HG02852 (cell line): ENCODE data around the gene MINDY3.

Experiments
- ATAC-seq: cut with Tn5 transposase; IDR thresholded peaks from one replicate; pipeline ENCODE4 v1.9.1; 2021; ENCODE audit warnings: mild to moderate bottlenecking, moderate library complexity; ENCODE audit not compliant: unreplicated experiment

MINDY3 gene

DNA sequence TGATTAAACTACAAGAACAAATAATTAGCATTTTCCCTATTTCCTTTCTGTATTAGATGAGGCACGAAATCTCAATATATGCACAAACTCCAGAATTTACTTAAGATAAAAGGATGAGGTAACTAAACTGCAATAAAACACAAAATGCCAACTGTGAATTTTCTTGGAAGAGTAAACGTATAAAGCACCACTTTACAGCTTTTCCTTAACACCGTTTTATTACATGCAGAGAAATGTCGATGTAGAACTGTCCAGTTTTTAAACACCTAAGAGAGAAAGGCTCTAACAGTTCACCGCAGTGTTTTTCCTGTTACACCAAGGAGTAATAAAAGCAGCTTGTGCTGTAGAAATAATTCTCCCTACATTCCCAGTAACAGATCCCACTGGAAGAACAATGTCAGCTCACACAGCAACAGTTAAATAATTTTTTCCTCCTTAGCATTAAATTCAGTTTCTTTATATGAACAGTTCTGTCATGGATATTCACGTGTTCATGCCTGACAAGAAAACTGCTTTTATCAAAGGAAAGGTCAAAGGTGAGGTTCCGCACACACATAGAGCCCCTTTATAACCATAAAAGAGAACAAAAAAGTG, 52.0 kb downstream of the MINDY3 start:
- ATAC-seq, result no peak

DNA sequence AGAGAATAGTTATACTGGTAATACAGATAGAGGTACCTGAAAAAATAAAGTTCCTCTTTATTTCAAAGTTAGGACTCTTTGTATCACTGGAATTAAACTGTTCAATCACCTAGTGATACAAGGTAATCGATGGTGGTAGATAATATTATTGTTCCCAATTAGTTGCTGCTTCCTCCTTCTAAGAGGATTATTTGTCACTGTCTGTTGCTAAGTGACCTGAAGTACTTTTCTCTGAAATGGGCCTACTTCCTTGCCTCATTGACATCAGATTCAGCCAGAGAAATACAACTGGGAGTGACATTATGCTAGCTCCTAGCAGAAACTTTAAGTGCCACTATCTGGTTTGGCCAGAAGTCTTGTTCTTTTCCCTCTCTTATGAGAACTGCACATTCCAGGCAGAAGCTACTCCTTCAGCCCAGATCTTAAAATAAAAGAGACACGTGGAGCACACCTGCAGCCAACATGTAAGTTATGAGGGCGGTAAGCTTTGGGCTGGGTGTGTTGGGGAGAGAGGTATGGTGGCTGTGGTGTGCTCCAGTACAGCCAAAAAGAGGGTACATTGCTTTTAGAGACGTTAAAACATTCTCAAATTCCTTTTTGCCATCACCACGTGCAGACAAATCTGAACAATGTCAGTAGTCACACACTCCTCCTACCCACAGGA, 54.8 kb downstream of the MINDY3 start:
- no peak for ATAC-seq

DNA sequence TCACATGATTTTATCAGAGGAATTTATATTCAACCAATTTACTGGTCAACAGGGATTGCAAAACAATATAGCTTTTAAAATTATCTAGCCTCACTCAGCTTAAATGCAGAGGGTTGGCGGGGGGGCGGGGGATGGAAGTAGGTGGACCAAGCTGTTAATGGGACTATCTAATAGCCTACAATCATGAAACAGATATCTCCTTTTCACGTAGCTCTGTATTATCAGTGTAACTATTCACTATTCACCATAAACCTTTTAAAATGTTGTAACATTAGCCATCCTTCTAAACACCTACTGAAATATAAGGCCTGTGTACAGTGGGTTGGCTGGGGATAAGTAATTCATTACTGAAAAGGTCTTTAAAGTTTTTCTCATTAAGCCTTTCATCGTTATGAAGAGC, 56.2 kb downstream of the MINDY3 start:
- ATAC-seq, result no peak

DNA sequence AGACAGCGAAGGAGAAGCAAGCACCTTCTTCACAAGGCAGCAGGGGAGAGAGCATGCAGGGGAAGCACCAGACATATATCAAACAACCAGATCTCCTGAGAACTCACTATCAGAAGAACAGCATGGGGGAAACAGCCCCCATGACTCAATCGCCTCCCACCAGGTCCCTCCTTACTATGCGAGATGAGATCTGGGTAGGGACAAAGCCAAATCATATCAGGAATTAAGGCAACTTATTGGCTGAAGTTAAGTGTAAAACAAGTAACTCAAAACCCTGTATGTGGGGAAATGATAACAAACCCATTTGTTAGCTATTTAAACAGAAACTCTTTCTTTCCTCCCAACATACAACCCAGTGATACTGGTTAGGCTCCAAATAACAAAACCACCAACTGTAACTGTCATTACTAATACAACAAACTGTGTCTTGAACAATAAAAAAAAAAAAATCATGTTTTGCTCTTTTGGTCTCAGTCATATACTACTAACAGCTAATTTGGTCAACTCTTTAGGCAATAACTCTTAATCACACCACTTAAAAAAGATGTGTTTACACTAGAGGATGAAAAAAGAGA, 57.8 kb downstream of the MINDY3 start:
- no peak for ATAC-seq

DNA sequence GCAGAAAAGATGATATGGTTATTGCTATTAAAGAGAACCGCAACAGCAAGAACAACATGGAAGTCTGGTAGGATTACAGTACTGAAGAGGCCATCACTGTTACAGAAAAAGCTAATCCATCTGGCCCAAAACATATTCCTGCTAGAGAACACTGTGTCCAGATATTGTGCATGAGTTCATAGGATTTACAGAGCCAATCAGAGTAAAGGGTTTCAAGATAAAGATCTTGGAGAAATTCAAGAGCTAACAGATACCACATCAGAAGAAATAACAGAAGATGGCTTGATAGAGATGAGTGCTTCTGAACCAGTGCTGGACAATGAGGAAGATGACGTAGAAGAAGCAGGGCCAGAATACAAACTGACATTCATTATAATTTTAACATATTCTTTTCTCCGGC, 58.7 kb downstream of the MINDY3 start:
- ATAC-seq, result no peak

DNA sequence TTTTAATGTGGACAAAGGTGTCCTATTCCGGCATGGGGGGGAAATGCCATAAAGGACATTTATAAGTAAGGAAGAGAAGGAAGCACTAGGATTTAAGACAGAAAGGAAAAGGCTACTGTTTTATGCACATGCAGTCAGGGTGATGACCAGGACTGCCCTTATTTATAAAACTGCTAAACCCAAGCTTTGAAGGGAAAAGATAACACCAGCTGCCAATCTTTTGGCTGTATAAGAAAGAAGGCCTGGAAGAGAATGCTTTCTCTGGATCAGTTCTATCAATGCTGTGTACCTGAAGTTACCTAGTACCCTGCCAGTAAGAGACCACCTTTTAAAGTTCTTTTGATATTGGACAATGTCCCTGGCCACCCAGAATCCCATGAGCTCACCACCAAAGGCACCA, 59.2 kb downstream of the MINDY3 start:
- no peak for ATAC-seq

DNA sequence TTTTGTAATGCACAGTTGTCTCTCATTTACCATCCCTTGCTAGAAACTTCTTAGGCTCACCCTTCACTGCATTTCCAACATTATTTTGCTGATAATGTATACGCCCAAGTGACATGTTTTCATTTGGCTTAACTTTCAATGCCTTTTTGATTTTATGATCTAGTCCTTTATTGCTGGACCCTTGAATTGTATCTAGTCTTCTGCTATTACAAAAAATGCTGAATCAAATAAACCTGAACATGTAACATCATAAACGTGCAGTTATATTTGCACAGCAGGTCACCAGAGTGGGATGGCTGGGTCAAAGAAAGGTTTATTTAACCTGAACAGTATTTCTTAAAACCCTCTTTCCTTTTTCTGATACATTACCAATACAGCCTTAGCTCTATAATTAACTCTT, 63.0 kb downstream of the MINDY3 start:
- no peak for ATAC-seq

DNA sequence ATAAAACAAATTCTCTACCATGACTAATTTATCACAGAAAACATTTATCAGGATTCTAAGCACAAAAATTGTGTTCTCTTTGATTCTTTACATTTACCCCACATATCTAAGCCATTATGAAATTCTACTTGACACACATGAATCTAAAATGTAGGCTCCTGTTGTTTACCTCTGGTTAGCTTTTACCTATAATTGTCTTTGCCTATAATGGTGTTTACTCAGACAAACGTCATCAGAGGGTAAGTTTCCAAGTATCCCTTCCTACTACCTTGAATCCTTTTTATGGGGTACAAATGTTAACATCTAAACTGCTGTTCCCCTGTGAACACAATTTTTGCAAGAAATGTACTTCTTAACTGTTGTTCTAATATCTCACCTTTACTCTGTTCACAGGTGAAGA, 63.5 kb downstream of the MINDY3 start:
- ATAC-seq, result no peak

DNA sequence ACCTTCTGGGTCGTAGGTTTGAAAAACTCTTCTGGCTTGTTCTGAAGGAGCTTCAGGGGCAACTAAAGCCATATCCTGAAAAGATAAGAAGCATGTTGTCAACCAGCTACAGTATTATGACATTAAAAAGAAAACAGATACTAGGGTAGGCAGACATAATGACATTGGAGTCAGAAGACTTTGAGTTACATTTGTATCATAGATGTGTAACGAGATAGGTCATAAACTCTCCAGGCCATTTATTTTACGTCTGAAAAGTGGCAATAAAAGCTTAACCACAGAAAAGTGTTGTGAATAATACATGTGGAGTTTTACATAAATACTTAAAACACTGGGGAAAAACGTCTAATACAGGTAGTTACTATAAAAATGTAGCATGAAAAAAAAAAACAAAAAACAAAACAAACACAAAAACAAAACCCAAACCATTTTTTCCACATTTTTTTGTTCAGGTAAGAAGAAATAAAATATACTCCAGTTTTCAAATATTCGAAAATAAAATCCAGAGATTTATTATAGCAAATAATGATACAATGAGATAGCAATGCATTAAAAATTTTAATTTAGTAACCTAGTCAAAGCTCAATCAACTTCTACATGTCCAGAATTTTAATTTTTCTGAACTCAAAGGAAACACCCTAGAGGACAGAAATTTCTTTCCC, 64.1 kb downstream of the MINDY3 start:
- ATAC-seq, result no peak

DNA sequence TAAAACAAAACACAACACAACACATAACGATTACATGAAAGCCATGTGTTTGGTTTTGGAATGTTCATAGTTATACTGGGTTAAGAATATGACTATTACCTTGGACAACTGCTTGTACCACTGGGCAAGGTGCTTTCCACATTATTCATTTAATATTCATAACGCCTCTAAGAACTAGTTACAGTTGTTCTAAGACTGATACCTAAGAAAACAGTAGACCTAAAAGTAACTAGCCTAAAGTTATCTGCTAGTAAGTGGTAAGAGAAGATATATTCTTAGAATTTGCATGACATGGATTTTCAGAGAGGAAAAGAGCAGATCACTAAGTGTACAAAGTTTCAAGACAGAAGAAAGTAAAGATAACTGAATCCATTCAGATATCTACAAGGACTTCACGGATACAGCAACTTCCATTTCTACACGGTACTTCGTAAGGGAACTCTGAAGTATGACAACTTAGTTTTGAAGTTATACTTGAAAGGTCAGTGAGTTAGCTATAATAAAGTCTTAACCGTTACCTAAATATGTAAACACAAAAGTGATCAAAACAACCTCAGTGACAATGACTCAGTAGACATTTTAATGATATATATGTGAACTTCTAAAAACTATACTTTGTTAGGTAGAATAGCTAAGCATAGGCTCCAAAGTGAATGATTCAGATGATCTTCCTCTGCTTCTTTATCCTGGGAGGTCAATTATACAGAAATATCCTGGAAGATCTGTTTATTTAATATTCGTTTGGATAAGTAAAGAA, 65.1 kb downstream of the MINDY3 start:
- no peak for ATAC-seq

DNA sequence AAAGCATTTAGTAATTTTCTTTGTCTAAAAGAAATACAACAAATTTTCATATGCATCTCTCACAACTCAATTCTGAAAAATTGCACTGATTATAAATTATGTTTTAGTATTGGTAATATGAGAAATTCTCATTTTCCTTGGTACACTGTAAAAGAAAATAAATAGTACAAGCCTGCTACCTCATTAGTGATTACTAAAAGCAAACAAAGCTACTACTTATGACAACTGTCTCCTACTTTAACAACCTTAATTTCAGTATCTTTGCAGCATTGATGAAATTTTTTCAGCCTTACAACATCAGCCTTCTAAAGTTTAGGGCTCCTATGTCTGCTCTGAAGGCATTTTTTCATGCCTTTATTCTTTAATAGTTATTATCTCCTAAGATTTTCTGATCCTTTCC, 65.7 kb downstream of the MINDY3 start:
- ATAC-seq, result no peak

DNA sequence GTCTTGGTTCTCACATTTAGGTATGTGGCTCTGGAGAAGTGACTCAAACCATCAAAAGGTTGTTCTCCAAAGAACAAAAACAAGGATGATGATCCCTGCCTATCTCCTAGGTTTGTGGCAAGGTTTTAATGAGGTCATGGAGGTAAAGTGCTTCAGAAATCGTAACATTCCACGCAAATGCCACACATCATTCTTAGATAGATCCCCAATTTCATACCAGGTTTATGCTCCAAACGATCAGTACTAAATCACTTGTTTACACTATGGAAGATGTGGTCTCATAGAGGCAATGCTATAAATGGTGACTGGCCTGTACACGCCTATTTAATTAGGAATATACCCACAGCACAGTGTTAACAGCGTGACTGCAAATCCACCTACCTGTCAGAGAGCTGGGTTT, 66.6 kb downstream of the MINDY3 start:
- no peak for ATAC-seq

DNA sequence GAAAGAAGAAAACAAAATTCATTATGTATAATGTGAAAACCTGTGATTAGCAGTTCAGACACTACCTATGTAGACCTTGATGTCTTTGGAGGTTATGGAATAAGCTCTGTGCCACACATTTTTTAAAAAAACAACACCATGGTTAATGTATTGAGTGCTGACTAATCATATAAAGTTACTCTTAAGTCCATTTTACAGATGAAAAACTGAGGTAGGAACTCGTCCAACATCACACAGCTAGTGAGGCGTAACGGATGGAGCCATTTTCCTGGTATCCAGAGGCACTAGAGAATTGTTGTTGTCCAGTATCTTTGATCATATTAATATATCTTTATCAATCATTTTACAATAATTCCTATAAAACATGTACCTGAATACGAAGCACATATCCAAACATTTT, 67.5 kb downstream of the MINDY3 start:
- no peak for ATAC-seq

DNA sequence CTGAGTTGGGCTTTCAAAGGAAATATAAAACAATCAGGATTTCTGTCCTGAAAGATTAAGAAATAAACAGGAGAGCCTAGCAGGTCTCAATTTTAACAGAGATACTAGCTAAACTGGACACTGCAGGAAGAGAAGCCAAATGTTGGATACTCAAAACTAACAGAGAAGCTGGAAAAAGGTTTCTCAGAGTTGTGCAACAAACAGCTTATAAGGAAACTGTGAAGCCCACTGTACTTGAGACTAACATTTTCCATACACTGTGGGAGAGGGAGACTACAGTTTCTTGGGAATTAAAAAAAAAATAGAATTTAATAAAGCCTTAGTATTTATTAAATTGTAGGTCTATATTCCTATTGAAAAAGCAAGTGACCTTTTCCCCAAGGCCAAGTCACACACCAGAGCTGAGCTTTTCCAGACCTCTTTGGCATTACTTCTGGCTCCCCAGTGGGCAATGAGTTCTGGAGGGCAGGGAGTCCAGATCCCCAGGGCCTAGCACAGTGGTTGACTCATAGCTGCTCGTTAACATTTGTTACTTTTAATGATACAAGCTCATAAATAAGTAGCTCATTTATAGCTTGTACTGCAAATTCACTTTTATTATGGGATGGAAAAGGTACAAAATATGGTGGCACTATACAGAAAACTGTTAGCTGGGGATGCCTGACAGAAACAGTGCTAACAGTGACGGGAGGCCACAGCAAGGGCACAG, 68.3 kb downstream of the MINDY3 start:
- ATAC-seq, result no peak

DNA sequence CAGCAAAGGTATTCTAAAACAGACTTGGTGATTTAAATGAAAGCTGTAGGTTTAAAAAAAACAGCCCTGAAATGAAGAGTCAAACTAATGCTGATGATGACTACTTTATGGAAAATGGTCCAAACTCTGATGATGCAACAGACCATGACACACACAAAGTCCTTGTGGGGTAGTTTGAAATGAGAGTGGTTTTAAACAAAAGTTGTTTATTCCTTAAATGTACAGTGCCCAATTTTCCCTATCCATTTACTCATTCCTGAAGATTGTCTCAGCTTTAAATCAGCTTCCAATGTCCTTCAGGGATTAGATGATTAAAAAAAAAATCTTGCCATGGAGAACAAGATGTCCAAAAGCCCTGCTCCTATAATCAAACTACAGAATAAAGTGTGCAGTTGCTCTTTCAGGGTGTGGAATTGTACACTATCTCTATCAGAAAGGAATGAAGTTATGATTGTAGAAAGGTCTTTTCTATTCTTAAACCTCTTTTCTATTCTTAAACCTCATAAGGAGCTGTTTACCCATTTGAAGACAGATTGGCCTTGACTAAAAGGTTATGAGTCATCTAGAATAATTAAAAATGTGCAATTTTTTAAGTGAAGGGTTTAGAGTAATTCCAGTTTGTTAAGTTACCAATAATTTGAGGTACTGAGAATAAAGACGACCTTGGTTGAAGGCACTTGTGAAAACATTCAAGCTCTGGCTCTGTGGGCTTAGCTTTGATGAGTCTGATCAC, 70.3 kb downstream of the MINDY3 start:
- ATAC-seq, result no peak

DNA sequence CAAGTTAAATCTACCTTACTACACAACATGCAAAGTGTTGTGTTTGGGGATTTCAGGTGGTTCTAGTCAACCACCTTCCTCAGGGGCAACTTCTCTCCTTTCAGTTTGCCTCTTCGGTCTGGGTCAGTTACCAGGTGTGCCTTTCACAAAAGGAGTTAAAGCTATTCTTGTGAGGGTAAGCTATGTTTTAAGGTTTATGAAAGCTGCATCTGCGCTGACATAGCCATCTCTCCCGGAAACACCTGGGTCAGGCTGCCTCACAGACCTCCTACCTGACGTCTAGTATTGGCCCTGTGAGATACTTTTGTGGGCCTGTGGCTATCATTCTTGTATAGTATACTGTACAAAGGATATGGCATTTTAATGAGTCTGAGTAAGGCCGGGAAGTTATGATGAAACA, 72.9 kb downstream of the MINDY3 start:
- ATAC-seq, result no peak

DNA sequence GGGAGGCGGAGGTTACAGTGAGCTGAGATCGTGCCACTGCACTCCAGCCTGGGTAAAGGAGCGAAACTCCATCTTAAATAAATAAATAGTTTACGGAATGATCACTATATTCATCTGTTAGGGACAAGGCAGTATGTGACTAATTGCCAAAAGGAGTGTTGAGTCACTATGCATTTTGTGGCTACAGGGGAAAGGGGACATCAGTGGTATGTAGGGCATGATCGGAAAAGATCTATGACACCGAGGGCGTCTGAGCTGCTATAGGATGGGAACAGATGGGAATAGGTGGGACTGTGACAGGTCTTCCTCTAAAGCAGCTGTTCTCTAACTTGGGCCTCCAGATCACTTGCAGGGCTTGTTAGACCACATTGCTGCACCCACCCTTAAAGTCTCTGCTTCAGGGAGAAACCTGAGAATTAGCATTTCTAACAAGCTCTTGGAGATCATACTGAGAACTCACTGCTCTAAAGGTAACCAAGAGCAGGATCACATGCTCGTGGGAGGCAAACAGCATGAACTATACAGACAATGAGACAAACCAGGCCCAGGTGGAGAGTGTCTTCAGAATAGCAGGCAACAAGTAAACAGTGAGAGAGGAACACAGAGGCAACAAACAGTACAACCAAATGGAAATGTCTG, 75.5 kb downstream of the MINDY3 start:
- no peak for ATAC-seq

DNA sequence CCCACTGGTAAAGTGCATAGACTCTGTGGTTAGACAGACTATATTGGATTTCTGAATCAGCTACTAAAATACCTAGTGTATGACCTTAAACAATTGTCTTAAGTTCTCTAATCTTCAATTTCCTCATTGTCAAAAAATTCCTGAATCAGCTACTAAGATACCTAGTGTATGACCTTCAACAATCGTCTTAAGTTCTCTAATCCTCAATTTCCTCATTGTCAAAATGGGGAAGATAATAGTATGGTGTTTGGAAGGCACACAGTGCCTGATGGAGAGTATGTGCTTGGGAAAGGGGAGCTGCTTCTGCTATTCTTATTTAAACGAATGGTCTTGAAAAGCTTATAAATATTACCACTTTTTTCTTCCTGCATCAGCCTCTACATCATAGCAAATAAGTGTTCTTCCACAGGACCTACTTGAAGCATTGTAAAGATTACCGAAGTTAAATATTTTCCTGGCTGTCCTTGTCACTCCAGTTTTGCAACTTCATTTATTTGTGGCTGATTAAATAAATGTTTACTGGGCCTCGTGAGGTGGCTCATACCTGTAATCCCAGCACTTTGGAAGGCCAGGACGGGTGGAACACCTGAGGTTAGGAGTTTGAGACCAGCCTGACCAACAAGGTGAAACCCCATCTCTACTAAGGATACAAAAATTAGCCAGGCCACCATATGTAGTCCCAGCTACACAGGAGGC, 76.2 kb downstream of the MINDY3 start:
- ATAC-seq, result no peak

DNA sequence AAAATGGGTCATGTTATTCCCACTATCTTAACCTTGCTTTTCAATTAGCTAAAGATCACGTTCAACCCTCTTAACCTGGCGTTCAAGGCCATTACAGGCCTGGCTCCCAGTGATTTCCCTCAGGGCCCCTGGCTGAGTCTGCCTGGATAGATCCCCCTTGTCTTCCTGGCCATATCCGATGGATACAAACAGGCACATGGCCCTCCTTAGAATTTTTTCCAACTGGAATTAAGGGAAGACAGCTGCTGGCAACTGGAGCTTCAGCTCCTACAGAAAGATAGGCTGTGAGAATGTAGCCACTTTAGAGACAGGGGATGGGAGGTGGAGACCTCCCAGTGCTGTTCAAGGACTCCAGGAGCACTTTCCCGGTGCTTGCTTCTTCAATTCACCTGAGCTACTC, 77.5 kb downstream of the MINDY3 start:
- no peak for ATAC-seq
